Astrocyte (in vitro differentiated cells and primary cell): Measurements from ENCODE around the gene MINDY3. TPM values are rescaled to one million over a fixed set of nuclear protein-coding genes. Genes with fewer than 3 reads are reported as not detected.

Experiments used
- DNase-seq: peaks from one replicate; pipeline ENCODE4 v3.0.0-alpha.2; 2010; ENCODE audit warnings: low read depth
- FAIRE-seq: peaks from 2 replicates; lab custom pipeline; 2011; peaks lifted over from hg19 to GRCh38; lab: Jason Lieb, UNC
- H2AFZ ChIP-seq: 2 replicates; pipeline ENCODE4 v1.6.0; 2012; ENCODE audit warnings: low read depth, low read length, inconsistent platforms
- H3K27ac ChIP-seq: 2 replicates; pipeline ENCODE4 v1.5.1; 2011; ENCODE audit warnings: low read depth, low read length, inconsistent platforms
- H3K27me3 ChIP-seq: 2 replicates; pipeline ENCODE4 v1.6.0; 2011; ENCODE audit warnings: low read length, inconsistent platforms; ENCODE audit not compliant: insufficient read depth
- H3K36me3 ChIP-seq: 2 replicates; pipeline ENCODE4 v1.5.1; 2011; ENCODE audit warnings: low read length, inconsistent platforms; ENCODE audit not compliant: insufficient read depth
- H3K4me1 ChIP-seq: 2 replicates; pipeline ENCODE4 v1.5.1; 2011; ENCODE audit warnings: low read length, inconsistent platforms; ENCODE audit not compliant: insufficient read depth
- H3K4me2 ChIP-seq: 2 replicates; pipeline ENCODE4 v1.6.0; 2012; ENCODE audit warnings: low read length, inconsistent platforms
- H3K4me3 ChIP-seq: 2 replicates; pipeline ENCODE4 v1.5.1; 2011; ENCODE audit warnings: low read depth, mild to moderate bottlenecking, low read length, inconsistent platforms; ENCODE audit not compliant: insufficient read depth
- H3K79me2 ChIP-seq: 2 replicates; pipeline ENCODE4 v1.6.0; 2012; ENCODE audit warnings: mild to moderate bottlenecking, low read length, inconsistent platforms; ENCODE audit not compliant: insufficient read depth
- H3K9ac ChIP-seq: 2 replicates; pipeline ENCODE4 v1.6.0; 2012; ENCODE audit warnings: mild to moderate bottlenecking, low read length, inconsistent platforms
- H3K9me3 ChIP-seq: 2 replicates; pipeline ENCODE4 v1.5.1; 2012; ENCODE audit warnings: low read depth, mild to moderate bottlenecking, low read length, inconsistent platforms; ENCODE audit not compliant: insufficient read depth
- H4K20me1 ChIP-seq: 2 replicates; pipeline ENCODE4 v1.6.0; 2012; ENCODE audit warnings: low read length, inconsistent platforms; ENCODE audit not compliant: insufficient read depth
- H3K27ac Mint-ChIP-seq: one replicate; pipeline ENCODE4 v1.8.0; 2021; ENCODE audit warnings: mild to moderate bottlenecking, mixed read lengths; ENCODE audit not compliant: unreplicated experiment
- H3K27me3 Mint-ChIP-seq: one replicate; pipeline ENCODE4 v1.8.0; 2021; ENCODE audit warnings: low read depth, mixed read lengths; ENCODE audit not compliant: unreplicated experiment
- H3K36me3 Mint-ChIP-seq: one replicate; pipeline ENCODE4 v1.8.0; 2021; ENCODE audit warnings: low read depth, mixed read lengths; ENCODE audit not compliant: unreplicated experiment
- H3K4me1 Mint-ChIP-seq: one replicate; pipeline ENCODE4 v1.8.0; 2021; ENCODE audit warnings: low read depth, mixed read lengths; ENCODE audit not compliant: unreplicated experiment
- H3K4me3 Mint-ChIP-seq: one replicate; pipeline ENCODE4 v1.8.0; 2021; ENCODE audit warnings: mild to moderate bottlenecking, moderate library complexity, mixed read lengths; ENCODE audit not compliant: unreplicated experiment
- H3K9me3 Mint-ChIP-seq: one replicate; pipeline ENCODE4 v1.8.0; 2021; ENCODE audit warnings: mild to moderate bottlenecking, mixed read lengths; ENCODE audit not compliant: unreplicated experiment
- EZH2 ChIP-seq: IDR thresholded peaks from 2 replicates; pipeline ENCODE4 v1.6.1; 2012; ENCODE audit warnings: mild to moderate bottlenecking, low read length, inconsistent platforms; ENCODE audit not compliant: insufficient read depth
- total RNA-seq: library from RNA; stranded (reverse); gene quantifications from 2 replicates; pipeline ENCODE4 v1.2.1, GENCODE V29; 2021
- TF ChIP-seq, protein P1 (sequence below): IDR thresholded peaks from 2 replicates; pipeline ENCODE4 v1.5.1; 2011; ENCODE audit warnings: low read depth, mild to moderate bottlenecking, inconsistent platforms, low read length, moderate library complexity; ENCODE audit not compliant: insufficient read depth

MINDY3 gene
- total RNA-seq, 1 donor from 2014 or later = 28.4 TPM

DNA sequence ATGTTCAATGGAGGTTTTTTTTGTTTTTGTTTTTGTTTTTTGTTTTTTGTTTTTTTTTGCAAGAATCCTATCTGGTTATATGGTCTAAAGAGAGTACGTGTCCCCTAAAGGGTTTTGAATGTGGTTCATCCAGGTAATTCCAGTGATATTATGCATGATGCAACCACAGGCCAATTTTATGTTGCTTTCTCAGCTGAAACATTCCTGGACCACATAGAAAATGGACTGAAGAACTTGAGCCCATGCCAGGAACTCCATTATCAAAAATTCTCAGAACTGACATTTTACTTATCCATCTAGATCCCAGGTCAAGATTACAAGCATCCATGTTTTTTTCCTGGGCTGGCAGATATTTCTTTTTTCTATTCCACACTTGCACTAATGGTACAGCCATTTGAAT lies 11.5 kb upstream of the MINDY3 start:
- Histone ChIP-seq H3K9ac (no peak overlapping the region), H3K79me2 (no peaks in the 10 kb centered on the region), H3K4me1 (no peaks in the 10 kb centered on the region), H3K4me2 (no peak overlapping the region), H3K36me3 (no peaks in the 10 kb centered on the region), H4K20me1 (no peaks in the 10 kb centered on the region), H3K27ac (no peak overlapping the region), H3K4me3 (no peak overlapping the region), H3K9me3 (no peaks in the 10 kb centered on the region), H2AFZ (no peak overlapping the region), H3K27me3 (peaks cover 19% of the 10 kb centered on the region)
- no peak for DNase-seq
- no peak for TF ChIP-seq EZH2
- TF ChIP-seq, protein P1, sequence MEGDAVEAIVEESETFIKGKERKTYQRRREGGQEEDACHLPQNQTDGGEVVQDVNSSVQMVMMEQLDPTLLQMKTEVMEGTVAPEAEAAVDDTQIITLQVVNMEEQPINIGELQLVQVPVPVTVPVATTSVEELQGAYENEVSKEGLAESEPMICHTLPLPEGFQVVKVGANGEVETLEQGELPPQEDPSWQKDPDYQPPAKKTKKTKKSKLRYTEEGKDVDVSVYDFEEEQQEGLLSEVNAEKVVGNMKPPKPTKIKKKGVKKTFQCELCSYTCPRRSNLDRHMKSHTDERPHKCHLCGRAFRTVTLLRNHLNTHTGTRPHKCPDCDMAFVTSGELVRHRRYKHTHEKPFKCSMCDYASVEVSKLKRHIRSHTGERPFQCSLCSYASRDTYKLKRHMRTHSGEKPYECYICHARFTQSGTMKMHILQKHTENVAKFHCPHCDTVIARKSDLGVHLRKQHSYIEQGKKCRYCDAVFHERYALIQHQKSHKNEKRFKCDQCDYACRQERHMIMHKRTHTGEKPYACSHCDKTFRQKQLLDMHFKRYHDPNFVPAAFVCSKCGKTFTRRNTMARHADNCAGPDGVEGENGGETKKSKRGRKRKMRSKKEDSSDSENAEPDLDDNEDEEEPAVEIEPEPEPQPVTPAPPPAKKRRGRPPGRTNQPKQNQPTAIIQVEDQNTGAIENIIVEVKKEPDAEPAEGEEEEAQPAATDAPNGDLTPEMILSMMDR = no peak
- Mint-ChIP-seq H3K27ac (no peak overlapping the region), H3K4me3 (no peak overlapping the region), H3K36me3 (no peaks in the 10 kb centered on the region), H3K9me3 (peaks cover 11% of the 10 kb centered on the region), H3K27me3 (peaks cover 16% of the 10 kb centered on the region), H3K4me1 (no peaks in the 10 kb centered on the region)
- FAIRE-seq = no peak

DNA sequence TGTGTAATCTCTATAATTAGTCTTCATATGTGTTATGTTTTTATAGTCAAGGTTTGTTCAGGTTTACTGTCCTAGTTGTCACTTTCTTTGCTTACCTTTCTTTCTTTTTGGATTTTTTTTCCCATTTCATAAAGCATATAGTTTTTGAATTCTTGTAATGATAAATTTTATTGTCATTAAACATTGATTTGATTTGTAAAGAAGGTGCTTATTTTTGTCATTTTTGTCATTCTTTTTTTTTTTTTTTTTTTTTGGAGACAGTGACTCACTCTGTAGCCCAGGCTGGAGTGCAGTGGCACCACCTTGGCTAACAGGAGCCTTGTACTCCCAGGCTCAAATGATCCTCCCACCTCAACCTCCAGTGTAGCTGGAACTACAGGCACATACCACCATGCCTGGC lies 9.6 kb upstream of the MINDY3 start:
- Mint-ChIP-seq H3K27ac (no peak overlapping the region), H3K4me1 (no peaks in the 10 kb centered on the region), H3K9me3 (peaks cover 9% of the 10 kb centered on the region), H3K4me3 (no peak overlapping the region), H3K36me3 (no peaks in the 10 kb centered on the region), H3K27me3 (peaks cover 32% of the 10 kb centered on the region)
- peaks cover 28% of the 10 kb centered on the region for H3K27me3 ChIP-seq
- H3K4me2 ChIP-seq = no peak overlapping the region
- no peaks in the 10 kb centered on the region for H3K4me1 ChIP-seq
- no peak overlapping the region for H2AFZ ChIP-seq
- H3K4me3 ChIP-seq = no peak overlapping the region
- no peaks in the 10 kb centered on the region for H3K9me3 ChIP-seq
- no peak overlapping the region for H3K27ac ChIP-seq
- DNase-seq = no peak
- H3K36me3 ChIP-seq = no peaks in the 10 kb centered on the region
- no peak overlapping the region for H3K9ac ChIP-seq
- no peaks in the 10 kb centered on the region for H3K79me2 ChIP-seq
- FAIRE-seq = no peak
- TF ChIP-seq, protein P1 = no peak
- no peak for TF ChIP-seq EZH2
- no peaks in the 10 kb centered on the region for H4K20me1 ChIP-seq

DNA sequence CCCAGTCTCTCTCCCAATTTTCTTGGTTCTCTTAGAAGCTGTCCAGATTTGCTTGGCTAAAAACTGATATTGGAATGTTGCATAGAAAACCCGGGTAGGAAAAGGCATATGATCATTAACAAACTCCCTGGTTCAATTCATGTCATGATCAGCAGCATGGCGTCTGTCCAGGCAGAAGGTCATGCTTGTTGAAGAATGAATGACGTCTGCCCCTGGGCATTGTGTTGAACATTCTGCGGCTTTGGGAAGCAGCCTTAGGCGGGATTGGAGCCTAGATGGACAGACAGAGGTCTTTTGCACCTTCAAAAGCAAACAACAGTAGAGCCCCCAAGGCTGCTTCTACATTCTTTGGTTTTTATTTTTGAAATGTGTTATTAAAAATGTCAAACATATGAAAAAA lies 7.7 kb upstream of the MINDY3 start:
- no peak overlapping the region for H2AFZ ChIP-seq
- no peak overlapping the region for H3K4me2 ChIP-seq
- no peak overlapping the region for H3K4me3 ChIP-seq
- no peaks in the 10 kb centered on the region for H3K4me1 Mint-ChIP-seq
- H3K36me3 Mint-ChIP-seq = no peaks in the 10 kb centered on the region
- H3K27me3 Mint-ChIP-seq = peaks cover 43% of the 10 kb centered on the region
- peaks cover 1% of the 10 kb centered on the region for H3K9me3 Mint-ChIP-seq
- no peak overlapping the region for H3K9ac ChIP-seq
- H3K4me1 ChIP-seq = no peaks in the 10 kb centered on the region
- no peaks in the 10 kb centered on the region for H3K36me3 ChIP-seq
- H4K20me1 ChIP-seq = no peaks in the 10 kb centered on the region
- H3K9me3 ChIP-seq = no peaks in the 10 kb centered on the region
- no peak overlapping the region for H3K4me3 Mint-ChIP-seq
- TF ChIP-seq EZH2 = no peak
- TF ChIP-seq, protein P1 = no peak
- FAIRE-seq (no peak), DNase-seq (no peak)
- peaks cover 31% of the 10 kb centered on the region for H3K27me3 ChIP-seq
- H3K27ac Mint-ChIP-seq = no peak overlapping the region
- no peak overlapping the region for H3K27ac ChIP-seq
- H3K79me2 ChIP-seq = no peaks in the 10 kb centered on the region
